HCT116 (cell line): ENCODE measurements around the gene GALK1. TPM values are rescaled to one million over a fixed set of nuclear protein-coding genes. Genes with fewer than 3 reads are reported as not detected.
A peak's percentile ranks its signal among the peaks of the same experiment; 100 is the strongest.

Source experiments
- ATAC-seq: fragments of 200-7000 bp; cut with Tn5 transposase; 2 replicates; pipeline ENCODE4 v1.9.1; 2020; ENCODE audit warnings: mild to moderate bottlenecking, moderate library complexity
- BruUV-seq: library from RNA; stranded (reverse); fragments of 400-500 nt; replicated peaks from 2 replicates; lab custom pipeline; 2021; lab: Mats Ljungman, UMichigan
- CTCF ChIA-PET: fragments of 300-600 bp; sonication (Branson Sonifier 250); formaldehyde crosslinking; loops from one replicate; lab custom pipeline; 2021; ENCODE audit warnings: antibody characterized with exemption; lab: Charles Lee
- POLR2A ChIA-PET: fragments of 300-600, 350-600 bp; sonication (Branson Sonifier 250); formaldehyde crosslinking; loops from one replicate; lab custom pipeline; 2021; ENCODE audit warnings: antibody characterized with exemption; lab: Charles Lee
- RAD21 ChIA-PET, 2 experiments: fragments of 300-600 bp; sonication (Branson Sonifier 250); formaldehyde crosslinking; loops; one replicate each; lab custom pipeline; 2023; ENCODE audit warnings: low total read pairs in 2 of 2; ENCODE audit not compliant: uncharacterized antibody in 2 of 2, unreplicated experiment in 2 of 2, low non-redundant PET in 1 of 2; lab: Charles Lee
- DNase-seq: peaks from one replicate; pipeline ENCODE4 v3.0.0-alpha.2; 2010; ENCODE audit warnings: low read depth, low spot score
- H2AFZ ChIP-seq: fragments of 200-600 bp; shearing (Covaris generic), sonication (generic); 2 replicates; pipeline ENCODE4 v1.6.1; 2017; ENCODE audit warnings: low read depth, mixed run types, mixed read lengths, antibody characterized with exemption, low read length; ENCODE audit not compliant: poor library complexity, severe bottlenecking
- H3K27ac ChIP-seq: 2 replicates; pipeline ENCODE4 v1.5.1; 2012; ENCODE audit warnings: low read depth, low read length
- H3K27me3 ChIP-seq: fragments of 200-600 bp; sonication (generic); 2 replicates; pipeline ENCODE4 v1.6.1; 2016; ENCODE audit warnings: mixed run types, low read length, mixed read lengths; ENCODE audit not compliant: insufficient read depth
- H3K36me3 ChIP-seq, 2 experiments: fragments of 200-500 bp in 1 of 2; fragments of 200-600 bp in 1 of 2; sonication (Bioruptor generic) in 1 of 2; sonication (generic) in 1 of 2; 2 replicates each; pipeline versions ENCODE4 v1.5.1 to v1.6.1; 2014 to 2016; ENCODE audit warnings: low read length in 2 of 2, inconsistent platforms in 1 of 2, mixed read lengths in 1 of 2, mixed run types in 1 of 2; ENCODE audit not compliant: insufficient read depth in 2 of 2, control insufficient read depth in 1 of 2
- H3K4me1 ChIP-seq, 2 experiments: fragments of 200-600 bp in 1 of 2; sonication (generic) in 1 of 2; 2 replicates each; pipeline versions ENCODE4 v1.5.1 to v1.6.1; 2012 to 2017; ENCODE audit warnings: low read length in 2 of 2, inconsistent platforms in 1 of 2, mild to moderate bottlenecking in 1 of 2, mixed read lengths in 1 of 2, mixed run types in 1 of 2, moderate library complexity in 1 of 2; ENCODE audit not compliant: insufficient read depth in 2 of 2, control insufficient read depth in 1 of 2
- H3K4me2 ChIP-seq: fragments of 200-600 bp; sonication (generic); 2 replicates; pipeline ENCODE4 v1.6.1; 2017; ENCODE audit warnings: mixed run types, low read length, mixed read lengths
- H3K4me3 ChIP-seq, 2 experiments: fragments of 200-600 bp in 1 of 2; sonication (generic) in 1 of 2; replicated peaks in 1 of 2; 2 replicates each; pipeline ENCODE4 v1.5.1; 2011 to 2016; ENCODE audit warnings: low read length in 2 of 2, control low read depth in 1 of 2, low read depth in 1 of 2, mild to moderate bottlenecking in 1 of 2, mixed read lengths in 1 of 2, mixed run types in 1 of 2
- H3K79me2 ChIP-seq: fragments of 200-600 bp; sonication (generic); 2 replicates; pipeline ENCODE4 v1.6.1; 2017; ENCODE audit warnings: mild to moderate bottlenecking, mixed run types, low read length, moderate library complexity, mixed read lengths; ENCODE audit not compliant: insufficient read depth
- H3K9ac ChIP-seq: fragments of 200-600 bp; sonication (generic); 2 replicates; pipeline ENCODE4 v1.6.1; 2016; ENCODE audit warnings: low read length, mixed read lengths
- H3K9me2 ChIP-seq: fragments of 200-600 bp; sonication (generic), shearing (Covaris generic); 2 replicates; pipeline ENCODE4 v1.6.1; 2017; ENCODE audit warnings: mixed run types, mild to moderate bottlenecking, moderate library complexity; ENCODE audit not compliant: insufficient read depth
- H3K9me3 ChIP-seq, 2 experiments: fragments of 200-500 bp in 1 of 2; fragments of 200-600 bp in 1 of 2; sonication (Bioruptor generic) in 1 of 2; sonication (generic) in 1 of 2; 2 replicates each; pipeline ENCODE4 v1.6.1; 2014 to 2017; ENCODE audit warnings: low read length in 2 of 2, mixed read lengths in 2 of 2, inconsistent platforms in 1 of 2, low read depth in 1 of 2, mild to moderate bottlenecking in 1 of 2, mixed run types in 1 of 2, moderate library complexity in 1 of 2; ENCODE audit not compliant: control insufficient read depth in 1 of 2, insufficient read depth in 1 of 2
- H4K20me1 ChIP-seq: fragments of 200-600 bp; sonication (generic), shearing (Covaris generic); 2 replicates; pipeline ENCODE4 v1.6.1; 2017; ENCODE audit warnings: mixed run types, mild to moderate bottlenecking, moderate library complexity; ENCODE audit not compliant: insufficient read depth
- CEBPB ChIP-seq: IDR thresholded peaks from 2 replicates; pipeline ENCODE4 v1.6.1; 2012; ENCODE audit warnings: low read depth
- EGR1 ChIP-seq: IDR thresholded peaks from 2 replicates; pipeline ENCODE4 v1.6.1; 2012; ENCODE audit warnings: low read depth
- EZH2 ChIP-seq: fragments of 200-600 bp; sonication (generic); IDR thresholded peaks from 2 replicates; pipeline ENCODE4 v1.6.1; 2017; ENCODE audit warnings: antibody characterized with exemption, mixed run types
- FOSL1 ChIP-seq: IDR thresholded peaks from 2 replicates; pipeline ENCODE4 v1.6.1; 2012; ENCODE audit warnings: low read depth
- JUND ChIP-seq: IDR thresholded peaks from 2 replicates; pipeline ENCODE4 v1.6.1; 2012
- POLR2A ChIP-seq: IDR thresholded peaks from 2 replicates; pipeline ENCODE4 v1.7.0; 2011; ENCODE audit warnings: borderline replicate concordance; ENCODE audit not compliant: insufficient read depth, insufficient read length; ENCODE audit errors: extremely low read depth
- POLR2AphosphoS5 ChIP-seq: IDR thresholded peaks from 2 replicates; pipeline ENCODE4 v1.6.1; 2011; ENCODE audit warnings: mild to moderate bottlenecking, low read depth, low read length, moderate library complexity
- RAD21 ChIP-seq: IDR thresholded peaks from 2 replicates; pipeline ENCODE4 v1.6.1; 2012; ENCODE audit warnings: low read depth, mild to moderate bottlenecking
- SIN3A ChIP-seq: IDR thresholded peaks from 2 replicates; pipeline ENCODE4 v1.6.1; 2012; ENCODE audit warnings: low read depth
- SP1 ChIP-seq: IDR thresholded peaks from 2 replicates; pipeline ENCODE4 v1.6.1; 2012; ENCODE audit warnings: low read depth
- TCF7L2 ChIP-seq: IDR thresholded peaks from 2 replicates; pipeline ENCODE4 v1.7.0; 2011; ENCODE audit warnings: borderline replicate concordance, inconsistent platforms; ENCODE audit not compliant: insufficient read depth, insufficient read length; ENCODE audit errors: extremely low read depth
- YY1 ChIP-seq: IDR thresholded peaks from 2 replicates; pipeline ENCODE4 v1.6.1; 2011; ENCODE audit warnings: low read length, low read depth, moderate library complexity, mild to moderate bottlenecking; ENCODE audit not compliant: insufficient replicate concordance; ENCODE audit errors: extremely low read depth
- intact Hi-C: fragments of 100-400 bp; cut with micrococcal nuclease; formaldehyde crosslinking; loops from 2 replicates; pipeline ENCODE4 v1.10.0; 2022
- total RNA-seq: library from RNA; stranded (reverse); gene quantifications from one replicate; pipeline ENCODE4 v1.2.1, GENCODE V29; 2021; ENCODE audit not compliant: unreplicated experiment
- TF ChIP-seq, protein P1 (sequence below): IDR thresholded peaks from 2 replicates; pipeline ENCODE4 v1.6.1; 2012
- TF ChIP-seq, protein P2 (sequence below): IDR thresholded peaks from 2 replicates; pipeline ENCODE4 v1.6.1; 2012
- TF ChIP-seq, protein P3 (sequence below), 3 experiments: fragments of 200-600 bp in 1 of 3; sonication (generic) in 1 of 3; IDR thresholded peaks in 2 of 3; conservative IDR thresholded peaks in 1 of 3; 2 replicates each; pipeline ENCODE4 v1.5.1; 2012 to 2017; ENCODE audit warnings: low read depth in 2 of 3, low read length in 2 of 3, antibody characterized with exemption in 1 of 3, borderline replicate concordance in 1 of 3, control low read depth in 1 of 3, mild to moderate bottlenecking in 1 of 3, mixed read lengths in 1 of 3, mixed run types in 1 of 3, moderate library complexity in 1 of 3; ENCODE audit not compliant: insufficient read depth in 1 of 3

GALK1 gene
- total RNA-seq, 1 experiment from 2014 or later, result 57.8 TPM

- TF ChIP-seq SP1 (no peak), CEBPB (no peak), POLR2AphosphoS5 (no peak; the same call in 1 of the 2 replicates), POLR2A (no peak), EZH2 (no peak), SIN3A (no peak), YY1 (no peak), JUND (no peak), TCF7L2 (no peak), EGR1 (no peak)
- TF ChIP-seq, protein P1, sequence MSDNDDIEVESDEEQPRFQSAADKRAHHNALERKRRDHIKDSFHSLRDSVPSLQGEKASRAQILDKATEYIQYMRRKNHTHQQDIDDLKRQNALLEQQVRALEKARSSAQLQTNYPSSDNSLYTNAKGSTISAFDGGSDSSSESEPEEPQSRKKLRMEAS, result no peak
- TF ChIP-seq, protein P2, sequence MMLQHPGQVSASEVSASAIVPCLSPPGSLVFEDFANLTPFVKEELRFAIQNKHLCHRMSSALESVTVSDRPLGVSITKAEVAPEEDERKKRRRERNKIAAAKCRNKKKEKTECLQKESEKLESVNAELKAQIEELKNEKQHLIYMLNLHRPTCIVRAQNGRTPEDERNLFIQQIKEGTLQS, result no peak
- TF ChIP-seq, all 23 proteins: peak for 0
Observed at GRCh38 chr17:75750661-75751423, 14.2 kb downstream of the GALK1 start (continued).

- RAD21 ChIA-PET, result interaction anchor here (0.8 to 3.9 kb wide), 8 partner anchors 67 to 149 kb away, joined by 3 to 13 read pairs (median 4); partner anchors contain the start of gene SMIM5 (in 2 of the 2)
- POLR2A ChIA-PET, result interaction anchor here (0.6 to 0.8 kb wide), 2 partner anchors 30 to 488 kb away, joined by 3 read pairs; partner anchors contain the start of gene GGA3
- DNase-seq, result no peak
- peaks cover 0 to 3% of the 10 kb centered on the region in 2 experiments; a peak in 1 of 4 replicates for H3K4me1 ChIP-seq
- H2AFZ ChIP-seq, result no peak overlapping the region
- no peak overlapping the region for H3K4me2 ChIP-seq
- TF ChIP-seq FOSL1, result no peak
- TF ChIP-seq, protein P3, sequence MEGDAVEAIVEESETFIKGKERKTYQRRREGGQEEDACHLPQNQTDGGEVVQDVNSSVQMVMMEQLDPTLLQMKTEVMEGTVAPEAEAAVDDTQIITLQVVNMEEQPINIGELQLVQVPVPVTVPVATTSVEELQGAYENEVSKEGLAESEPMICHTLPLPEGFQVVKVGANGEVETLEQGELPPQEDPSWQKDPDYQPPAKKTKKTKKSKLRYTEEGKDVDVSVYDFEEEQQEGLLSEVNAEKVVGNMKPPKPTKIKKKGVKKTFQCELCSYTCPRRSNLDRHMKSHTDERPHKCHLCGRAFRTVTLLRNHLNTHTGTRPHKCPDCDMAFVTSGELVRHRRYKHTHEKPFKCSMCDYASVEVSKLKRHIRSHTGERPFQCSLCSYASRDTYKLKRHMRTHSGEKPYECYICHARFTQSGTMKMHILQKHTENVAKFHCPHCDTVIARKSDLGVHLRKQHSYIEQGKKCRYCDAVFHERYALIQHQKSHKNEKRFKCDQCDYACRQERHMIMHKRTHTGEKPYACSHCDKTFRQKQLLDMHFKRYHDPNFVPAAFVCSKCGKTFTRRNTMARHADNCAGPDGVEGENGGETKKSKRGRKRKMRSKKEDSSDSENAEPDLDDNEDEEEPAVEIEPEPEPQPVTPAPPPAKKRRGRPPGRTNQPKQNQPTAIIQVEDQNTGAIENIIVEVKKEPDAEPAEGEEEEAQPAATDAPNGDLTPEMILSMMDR (IDR thresholded peaks at IDR 0.05 in 2 of 3, conservative IDR thresholded peaks at IDR 0.05 in 1 of 3; ENCODE audit: borderline replicate concordance in 1 of 3, insufficient read depth in 1 of 3, low read depth in 2 of 3, low read length in 2 of 3), result peak; percentile 85 to 98 (median 95)
- peak; percentile 83 for TF ChIP-seq RAD21
- TF ChIP-seq, all 23 proteins: peak for 2
- Histone ChIP-seq H3K9me2 (no peaks in the 10 kb centered on the region), H3K79me2 (no peaks in the 10 kb centered on the region; the same call in 1 of the 2 replicates), H3K27ac (peak overlapping the region; percentile 41; the same call in 1 of the 2 replicates), H3K9me3 (no peaks in the 10 kb centered on the region), H3K9ac (no peak overlapping the region), H3K27me3 (no peaks in the 10 kb centered on the region), H3K36me3 (peaks cover 35 to 69% of the 10 kb centered on the region in 2 experiments; a peak in 3 of 4 replicates), H3K4me3 (no peak overlapping the region), H4K20me1 (no peaks in the 10 kb centered on the region; the same call in 1 of the 2 replicates)
- intact Hi-C loops, result loop anchor here (10.0 kb wide), 2 partner anchors 235 to 325 kb away; partner anchors contain the start of genes CASKIN2 and TSEN54
- CTCF ChIA-PET, result interaction anchor here (0.6 to 7.5 kb wide), 16 partner anchors 11 to 148 kb away, joined by 3 to 174 read pairs (median 5); partner anchors contain the start of genes GALK1, RECQL5, SAP30BP and SMIM5
- no TSS peak for BruUV-seq
- ATAC-seq, result peak; percentile 81
Observed at GRCh38 chr17:75749545-75750389, 15.2 kb downstream of the GALK1 start.
